GM12892 (cell line): ENCODE measurements around the gene ELP4.

ENCODE experiments used
- POLR2A ChIP-seq: IDR thresholded peaks from 2 replicates; pipeline ENCODE4 v1.6.1; 2011; ENCODE audit warnings: low read depth, low read length, control low read depth
- POLR2AphosphoS5 ChIP-seq: IDR thresholded peaks from 2 replicates; pipeline ENCODE4 v1.6.1; 2011; ENCODE audit warnings: low read depth, low read length, control low read depth
- TAF1 ChIP-seq: IDR thresholded peaks from 2 replicates; pipeline ENCODE4 v1.6.1; 2011; ENCODE audit warnings: low read depth, mild to moderate bottlenecking, control low read depth, low read length, borderline replicate concordance

DNA sequence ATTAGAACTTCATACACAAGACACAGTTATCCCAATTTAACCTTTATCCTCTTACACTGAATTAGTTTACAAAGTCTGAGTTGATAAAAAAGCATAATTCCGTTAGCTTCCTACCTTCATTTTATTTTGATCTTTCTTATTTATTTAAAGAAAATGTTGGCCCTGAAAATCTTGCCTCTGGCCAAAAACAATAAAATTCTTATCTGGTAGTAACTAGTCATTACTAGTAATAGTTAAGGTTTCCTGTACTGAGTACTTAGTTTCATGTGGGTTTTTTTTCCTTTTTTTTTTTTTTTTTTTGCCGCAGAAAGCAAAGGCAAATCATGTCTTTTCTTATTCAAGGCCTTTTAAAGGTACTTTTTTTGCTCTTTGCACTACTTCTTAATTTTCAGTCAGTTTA is 180.9 kb downstream of the ELP4 start:
- TF ChIP-seq POLR2A (no peak), POLR2AphosphoS5 (no peak), TAF1 (no peak)
